DOHH2 (cell line): ENCODE measurements around the gene LAGE3.

Experiments
- EZH2phosphoT487 ChIP-seq: fragments of 200-600 bp; sonication (generic); IDR thresholded peaks from 2 replicates; pipeline ENCODE4 v1.6.1; 2017; ENCODE audit warnings: borderline replicate concordance, mild to moderate bottlenecking, antibody characterized with exemption, low read length, moderate library complexity, mixed read lengths
- TF ChIP-seq, protein P1 (sequence below): fragments of 200-600 bp; sonication (generic); IDR thresholded peaks from one replicate; pipeline ENCODE4 v1.5.1; 2014; ENCODE audit warnings: antibody characterized with exemption, mild to moderate bottlenecking, low read depth, low read length; ENCODE audit not compliant: poor library complexity, severe bottlenecking

- TF ChIP-seq, protein P1, sequence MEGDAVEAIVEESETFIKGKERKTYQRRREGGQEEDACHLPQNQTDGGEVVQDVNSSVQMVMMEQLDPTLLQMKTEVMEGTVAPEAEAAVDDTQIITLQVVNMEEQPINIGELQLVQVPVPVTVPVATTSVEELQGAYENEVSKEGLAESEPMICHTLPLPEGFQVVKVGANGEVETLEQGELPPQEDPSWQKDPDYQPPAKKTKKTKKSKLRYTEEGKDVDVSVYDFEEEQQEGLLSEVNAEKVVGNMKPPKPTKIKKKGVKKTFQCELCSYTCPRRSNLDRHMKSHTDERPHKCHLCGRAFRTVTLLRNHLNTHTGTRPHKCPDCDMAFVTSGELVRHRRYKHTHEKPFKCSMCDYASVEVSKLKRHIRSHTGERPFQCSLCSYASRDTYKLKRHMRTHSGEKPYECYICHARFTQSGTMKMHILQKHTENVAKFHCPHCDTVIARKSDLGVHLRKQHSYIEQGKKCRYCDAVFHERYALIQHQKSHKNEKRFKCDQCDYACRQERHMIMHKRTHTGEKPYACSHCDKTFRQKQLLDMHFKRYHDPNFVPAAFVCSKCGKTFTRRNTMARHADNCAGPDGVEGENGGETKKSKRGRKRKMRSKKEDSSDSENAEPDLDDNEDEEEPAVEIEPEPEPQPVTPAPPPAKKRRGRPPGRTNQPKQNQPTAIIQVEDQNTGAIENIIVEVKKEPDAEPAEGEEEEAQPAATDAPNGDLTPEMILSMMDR, result peak; percentile 38
- TF ChIP-seq EZH2phosphoT487, result no peak
Measured at GRCh38 chrX:154428176-154429171, 50.6 kb downstream of the LAGE3 start, which contains the start of gene ATP6AP1.
